GM21786 (cell line): ENCODE measurements around the gene GLB1L3.
"Not testable (repeated sequence)": the region's sequence is repeated elsewhere in the genome, so short reads cannot be mapped to it uniquely, and the experiment has no call there.

Source experiments
- ATAC-seq: cut with Tn5 transposase; IDR thresholded peaks from one replicate; pipeline ENCODE4 v1.9.1; 2021; ENCODE audit not compliant: unreplicated experiment

Gene GLB1L3

DNA sequence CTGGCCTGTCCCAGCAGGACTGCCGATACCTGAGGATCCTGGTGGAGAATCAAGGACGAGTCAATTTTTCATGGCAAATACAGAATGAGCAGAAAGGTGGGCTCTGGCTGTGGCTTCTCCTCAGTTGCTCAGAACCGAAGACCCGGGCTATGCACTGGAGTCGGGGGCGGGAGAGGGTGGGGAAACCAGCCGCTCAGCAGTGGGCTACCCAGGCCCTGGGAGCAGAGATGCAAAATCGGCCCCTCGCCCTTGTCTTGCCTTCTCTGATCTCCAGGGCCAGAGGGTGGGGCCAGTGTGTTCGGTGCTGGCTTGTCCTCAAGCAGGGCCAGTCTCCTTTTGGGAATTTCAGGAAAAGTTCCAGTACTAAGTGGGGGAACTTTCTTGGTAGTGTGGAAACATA lies 37.2 kb downstream of the GLB1L3 start:
- ATAC-seq, result no peak

DNA sequence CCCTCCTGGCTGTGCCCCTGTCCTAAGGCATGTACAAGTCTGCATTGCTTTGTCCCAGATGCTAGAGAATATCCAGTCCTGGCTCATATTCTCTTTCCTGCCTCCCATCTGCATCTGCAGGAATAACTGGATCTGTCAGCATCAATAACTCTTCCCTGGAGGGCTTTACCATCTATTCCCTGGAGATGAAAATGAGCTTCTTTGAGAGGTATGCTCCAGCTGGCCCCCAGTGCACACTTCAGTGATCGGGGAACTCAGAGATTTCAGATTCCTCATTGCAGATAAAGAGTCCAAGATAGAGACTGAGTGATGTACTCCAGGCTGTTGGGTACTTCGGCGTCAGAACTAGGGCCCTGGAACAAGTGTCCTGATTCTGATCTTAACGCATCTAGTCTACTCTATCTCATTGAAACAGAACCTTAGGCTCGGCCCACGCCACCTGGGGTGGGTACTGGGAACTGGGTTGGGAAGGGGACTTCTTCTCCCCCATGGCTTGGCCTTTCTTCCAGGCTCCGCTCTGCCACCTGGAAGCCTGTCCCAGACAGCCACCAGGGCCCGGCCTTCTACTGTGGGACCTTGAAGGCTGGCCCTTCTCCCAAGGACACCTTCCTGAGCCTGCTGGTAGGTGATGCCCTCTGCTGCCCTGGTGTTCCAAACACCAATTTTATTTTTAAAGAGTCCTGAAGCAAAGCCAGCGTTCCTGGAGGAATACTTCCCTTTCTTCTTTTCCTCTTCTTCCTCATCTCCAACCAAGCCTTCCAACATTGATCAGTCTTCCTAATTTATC lies 37.8 kb downstream of the GLB1L3 start:
- ATAC-seq, result no peak

DNA sequence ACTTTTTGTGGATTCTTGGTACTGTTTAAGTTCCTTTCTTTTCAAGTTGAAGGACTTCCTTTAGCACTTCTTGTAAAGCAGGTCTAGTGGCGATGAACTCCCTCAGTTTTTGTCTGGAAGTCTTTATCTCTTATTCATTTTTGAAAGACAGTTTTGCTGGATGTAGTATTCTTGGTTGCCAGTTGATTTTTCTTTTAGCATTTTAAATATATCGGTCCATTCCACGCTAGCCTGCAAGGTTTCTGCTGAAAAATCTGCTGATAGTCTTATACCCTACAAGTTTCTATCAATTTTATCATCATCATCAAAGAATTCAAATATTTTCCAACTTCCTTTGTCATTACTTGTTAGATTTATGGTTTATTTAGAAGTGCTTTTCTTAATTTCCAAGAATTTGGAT lies 40.9 kb downstream of the GLB1L3 start:
- ATAC-seq, result no peak

- not testable (repeated sequence) for ATAC-seq
Measured at GRCh38 chr11:134321373-134321772, 45.2 kb downstream of the GLB1L3 start.

GRCh38 chr11:134322553-134322952 lies 46.4 kb downstream of the GLB1L3 start:
- no peak for ATAC-seq

DNA sequence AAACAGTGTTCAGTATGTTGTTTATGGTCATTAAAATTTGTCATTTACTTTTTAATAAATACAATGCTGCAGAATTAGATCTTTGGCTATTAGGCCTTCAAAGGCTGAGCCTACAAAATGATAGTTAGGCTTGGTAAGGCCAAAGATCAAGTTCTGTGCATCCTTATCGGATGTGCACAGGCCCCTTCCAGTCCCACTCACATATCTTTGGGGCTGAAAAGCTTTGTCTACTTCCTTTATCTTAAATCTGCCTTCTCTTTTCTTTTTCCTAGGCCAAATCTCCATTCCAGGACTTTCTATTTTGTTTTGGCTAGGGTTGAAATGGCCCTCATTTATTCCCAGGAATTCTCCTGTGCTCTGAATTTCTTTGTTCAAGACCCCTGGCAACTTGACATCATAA lies 52.3 kb downstream of the GLB1L3 start:
- no peak for ATAC-seq

DNA sequence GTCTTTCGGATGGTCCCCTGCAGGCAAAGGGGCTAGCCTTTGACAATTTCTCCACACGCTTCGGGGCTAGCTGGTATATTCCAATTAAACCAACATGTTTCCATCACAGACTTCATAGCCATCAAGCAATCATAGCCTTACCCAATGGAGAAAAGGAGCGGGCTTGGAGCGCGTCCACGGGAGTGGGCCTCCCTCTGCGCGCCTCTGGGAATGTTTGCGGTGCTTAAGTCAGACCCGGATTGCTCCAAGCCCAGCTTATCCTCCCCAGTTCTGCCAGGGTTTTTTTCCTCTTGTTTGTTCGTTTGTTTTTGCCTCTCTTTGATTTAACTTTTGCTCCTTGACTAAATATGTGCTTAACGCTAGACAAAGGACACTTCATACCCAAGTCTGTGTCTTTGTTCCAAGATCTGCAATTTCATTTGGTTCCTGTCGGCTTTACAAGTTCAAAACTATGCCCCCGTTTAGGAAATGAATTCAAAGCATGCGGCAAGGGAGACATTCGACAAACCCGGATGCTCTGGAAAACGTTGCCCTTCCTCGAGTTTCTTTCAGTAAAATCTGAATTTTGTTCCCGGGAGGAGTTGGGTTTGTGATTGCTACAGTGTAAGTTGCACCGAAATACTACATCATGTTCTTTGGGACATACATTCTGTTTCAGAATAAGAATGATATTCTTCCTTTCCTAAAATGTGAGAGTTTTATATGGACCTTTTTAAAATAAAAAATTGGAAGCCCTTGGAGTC lies 54.6 kb downstream of the GLB1L3 start:
- ATAC-seq, result no peak

DNA sequence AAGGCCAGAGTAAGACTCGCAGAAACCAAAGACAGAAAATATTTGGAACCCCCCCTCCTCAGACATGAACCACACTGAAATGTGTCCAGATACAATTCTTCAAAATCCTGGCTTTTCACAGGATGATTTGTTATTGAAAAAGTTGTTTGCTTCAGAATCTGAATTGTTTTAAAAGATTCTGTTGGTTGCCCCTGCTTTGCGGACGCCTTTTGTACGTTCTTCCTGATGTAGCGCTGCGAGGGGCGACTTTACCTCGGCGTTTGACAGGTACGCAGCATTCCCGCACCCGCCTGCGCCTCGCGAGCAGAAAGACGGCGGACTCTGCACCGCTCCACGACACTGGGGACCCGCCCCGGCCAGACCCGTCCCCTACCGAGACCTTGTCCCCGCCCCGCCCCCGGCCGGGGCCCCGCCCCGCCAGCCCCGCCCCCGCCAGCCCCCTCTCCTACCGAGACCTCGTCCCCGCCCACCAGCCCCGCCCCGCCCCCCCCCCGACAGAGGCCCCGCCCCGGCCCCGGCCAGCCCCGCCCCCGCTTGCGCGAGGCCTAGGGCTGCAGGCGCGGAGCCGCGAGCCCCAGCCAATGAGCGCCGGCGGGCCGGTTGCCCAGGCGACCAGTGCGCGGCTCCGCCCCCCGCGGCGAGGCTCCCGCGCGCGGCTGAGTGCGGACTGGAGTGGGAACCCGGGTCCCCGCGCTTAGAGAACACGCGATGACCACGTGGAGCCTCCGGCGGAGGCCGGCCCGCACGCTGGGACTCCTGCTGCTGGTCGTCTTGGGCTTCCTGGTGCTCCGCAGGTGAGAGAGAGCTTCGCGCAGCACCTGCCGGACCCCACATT lies 55.4 kb downstream of the GLB1L3 start, which contains the start of gene GLB1L2:
Gene GLB1L2, plus strand, starts transcription at position 635 of the 835 bp plus-strand sequence. Its CDS starts 74 bp downstream, at position 709.
- peak; percentile 48 for ATAC-seq

DNA sequence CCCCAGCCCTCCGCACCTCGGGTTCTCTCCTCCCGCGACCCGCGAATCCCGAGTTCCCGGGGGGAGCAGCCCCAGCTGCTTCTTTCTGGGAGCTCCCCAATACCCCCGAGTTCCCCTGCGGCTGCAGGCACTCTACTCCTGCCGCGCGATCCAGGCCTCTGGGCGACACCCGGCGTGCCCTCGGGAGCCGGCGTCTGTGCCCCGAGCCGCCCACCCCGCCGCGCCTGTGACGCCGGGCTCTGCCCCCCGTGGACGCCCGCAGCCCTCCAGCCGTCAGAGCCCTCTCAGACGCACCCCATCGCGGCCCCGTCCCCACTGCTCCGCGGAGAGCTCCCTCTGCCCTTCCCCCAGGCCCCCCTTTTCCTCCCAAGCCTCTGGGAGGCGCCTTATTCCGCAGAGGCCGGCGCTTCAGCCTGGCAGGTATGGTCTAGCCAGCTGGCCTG lies 56.0 kb downstream of the GLB1L3 start:
- no peak for ATAC-seq

DNA sequence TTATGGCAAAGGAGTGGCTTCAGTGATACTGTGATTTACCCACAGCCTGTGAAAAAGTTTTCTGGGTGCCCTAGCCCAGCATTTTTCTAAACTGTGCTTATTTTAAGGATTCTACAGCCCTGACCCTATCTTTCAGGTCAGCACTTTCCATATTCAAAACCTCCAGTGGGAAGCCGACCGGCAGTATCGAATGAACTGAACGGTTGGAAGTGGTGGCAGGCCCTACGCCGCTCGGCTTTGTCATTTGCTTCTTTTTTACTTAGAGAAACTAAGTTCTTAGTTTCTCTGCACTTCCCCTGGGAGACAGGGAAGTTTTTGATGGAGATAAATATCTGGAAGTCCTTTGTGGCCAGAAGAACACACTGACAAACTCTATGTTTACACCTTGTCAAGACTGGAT lies 56.6 kb downstream of the GLB1L3 start:
- no peak for ATAC-seq

DNA sequence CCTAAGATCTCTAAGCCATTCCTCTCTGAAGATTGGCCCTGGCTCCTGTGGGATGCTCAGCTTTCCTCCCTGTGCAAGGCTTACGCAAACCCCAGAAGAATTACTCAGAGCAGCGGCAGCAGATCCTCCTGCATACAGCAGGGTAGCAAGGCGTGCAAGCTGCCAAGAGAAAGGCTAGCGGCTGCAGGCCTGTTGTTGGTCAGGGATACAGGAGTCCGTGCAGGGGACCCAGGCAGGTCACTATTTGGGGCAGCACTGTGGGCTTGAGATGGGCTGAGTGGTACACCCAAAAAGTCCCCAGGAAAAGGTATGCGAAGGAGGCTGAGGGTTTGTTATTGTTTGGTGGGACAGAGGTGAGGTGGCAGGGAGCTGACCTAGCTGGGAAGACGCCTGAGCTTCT lies 57.1 kb downstream of the GLB1L3 start:
- ATAC-seq, result no peak

DNA sequence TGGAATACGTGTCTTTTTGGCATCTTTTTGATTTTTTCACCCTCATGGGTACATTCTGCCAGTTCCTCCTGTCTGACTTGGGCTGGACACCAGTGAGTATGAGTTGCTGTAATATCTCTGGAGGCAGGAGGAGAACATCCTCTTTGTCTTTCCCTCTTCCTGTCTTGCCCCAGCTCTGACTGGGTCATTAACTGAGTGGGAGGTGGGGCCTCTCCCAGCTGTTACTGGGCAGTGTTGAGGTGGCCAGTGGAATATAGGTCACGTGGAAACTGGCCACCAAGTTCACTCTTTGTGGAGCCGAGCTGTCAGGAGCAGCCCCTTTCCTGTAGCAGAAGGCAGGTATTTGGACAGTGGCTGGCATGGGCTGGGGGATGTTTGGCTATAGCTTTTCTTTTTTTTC lies 57.8 kb downstream of the GLB1L3 start:
- ATAC-seq, result no peak

DNA sequence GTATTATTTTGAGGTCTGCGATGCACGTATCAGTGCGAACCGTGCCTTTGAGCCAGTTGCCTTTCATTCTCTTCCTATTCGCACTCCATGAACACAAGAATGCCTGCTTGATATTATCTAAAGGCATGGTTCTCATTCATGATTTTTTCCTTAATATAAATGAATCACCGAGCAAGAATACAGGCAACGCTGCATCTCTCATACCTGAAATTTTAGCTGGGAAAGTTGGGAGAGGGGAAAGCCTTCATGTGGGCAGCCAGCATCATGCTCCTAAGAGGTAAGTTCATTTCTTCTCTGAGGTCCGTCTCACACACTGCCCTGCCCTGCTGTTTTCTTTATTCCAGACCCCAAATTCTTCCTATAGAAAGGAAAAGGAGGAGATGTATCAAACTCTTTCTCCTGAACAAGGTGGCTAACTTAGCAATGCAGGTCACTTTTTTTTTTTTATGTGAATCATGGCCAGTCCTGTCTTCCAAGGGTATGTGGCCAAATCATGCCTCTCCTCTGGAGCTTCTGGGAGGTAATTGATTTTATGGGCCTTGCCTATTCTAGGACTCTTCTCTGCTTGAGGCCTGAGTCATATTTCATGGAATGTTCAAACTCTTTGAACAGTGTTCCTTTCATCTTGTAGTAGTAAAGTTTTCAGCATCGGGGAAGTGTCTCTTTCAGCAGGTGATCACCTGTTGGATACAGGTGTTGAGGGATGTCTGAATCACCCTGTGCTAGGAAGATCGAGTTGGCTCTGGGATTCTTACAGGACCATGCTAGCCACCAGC lies 58.8 kb downstream of the GLB1L3 start:
- ATAC-seq, result no peak

GRCh38 chr11:134337051-134337450 lies 60.9 kb downstream of the GLB1L3 start:
- no peak for ATAC-seq

DNA sequence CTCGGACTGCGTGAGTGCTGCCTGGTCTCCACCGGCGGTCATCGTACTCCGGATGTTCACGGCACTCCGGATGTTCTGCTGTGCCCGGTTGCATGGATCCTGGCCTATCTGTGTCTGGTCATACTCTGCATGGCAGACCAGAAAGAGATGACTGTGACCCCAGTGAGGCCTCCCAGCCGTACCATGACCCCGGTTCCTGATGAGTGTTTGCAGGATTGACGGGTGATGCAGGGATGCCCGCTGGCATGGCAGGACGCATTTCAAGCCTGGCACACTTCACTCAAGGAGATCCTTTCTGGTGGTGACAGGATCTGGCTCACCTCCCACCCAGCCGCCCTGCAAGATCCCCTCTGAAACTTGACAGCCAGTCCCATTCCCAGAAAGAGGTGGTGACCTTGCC lies 61.9 kb downstream of the GLB1L3 start:
- no peak for ATAC-seq

- ATAC-seq, result no peak
Measured at GRCh38 chr11:134338654-134339053, 62.5 kb downstream of the GLB1L3 start.

DNA sequence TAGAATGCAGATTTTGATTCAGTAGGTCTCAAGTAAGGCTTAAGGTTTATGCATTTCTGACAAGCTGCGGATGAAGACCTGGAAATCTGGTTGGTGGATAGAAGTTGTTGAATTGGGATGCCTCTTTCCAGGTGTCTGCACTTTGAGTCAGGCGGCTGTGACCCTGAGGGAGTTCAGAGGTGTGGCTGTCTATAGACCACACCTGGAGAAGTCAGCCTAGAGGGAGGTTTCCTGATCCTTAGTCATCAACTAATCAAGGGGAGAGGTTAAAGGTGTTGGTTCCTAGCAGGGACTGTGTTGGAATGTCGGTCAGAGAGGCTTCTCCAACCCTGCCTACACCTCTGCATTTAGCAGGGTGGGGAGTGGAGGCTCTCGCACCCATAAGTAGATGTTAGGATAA lies 63.6 kb downstream of the GLB1L3 start:
- ATAC-seq, result no peak

GRCh38 chr11:134340354-134340964 lies 64.3 kb downstream of the GLB1L3 start:
- ATAC-seq, result no peak

GRCh38 chr11:134341805-134342571 lies 65.8 kb downstream of the GLB1L3 start:
- no peak for ATAC-seq
